ENCODE data around the gene CSPG4.

CSPG4 gene

DNA sequence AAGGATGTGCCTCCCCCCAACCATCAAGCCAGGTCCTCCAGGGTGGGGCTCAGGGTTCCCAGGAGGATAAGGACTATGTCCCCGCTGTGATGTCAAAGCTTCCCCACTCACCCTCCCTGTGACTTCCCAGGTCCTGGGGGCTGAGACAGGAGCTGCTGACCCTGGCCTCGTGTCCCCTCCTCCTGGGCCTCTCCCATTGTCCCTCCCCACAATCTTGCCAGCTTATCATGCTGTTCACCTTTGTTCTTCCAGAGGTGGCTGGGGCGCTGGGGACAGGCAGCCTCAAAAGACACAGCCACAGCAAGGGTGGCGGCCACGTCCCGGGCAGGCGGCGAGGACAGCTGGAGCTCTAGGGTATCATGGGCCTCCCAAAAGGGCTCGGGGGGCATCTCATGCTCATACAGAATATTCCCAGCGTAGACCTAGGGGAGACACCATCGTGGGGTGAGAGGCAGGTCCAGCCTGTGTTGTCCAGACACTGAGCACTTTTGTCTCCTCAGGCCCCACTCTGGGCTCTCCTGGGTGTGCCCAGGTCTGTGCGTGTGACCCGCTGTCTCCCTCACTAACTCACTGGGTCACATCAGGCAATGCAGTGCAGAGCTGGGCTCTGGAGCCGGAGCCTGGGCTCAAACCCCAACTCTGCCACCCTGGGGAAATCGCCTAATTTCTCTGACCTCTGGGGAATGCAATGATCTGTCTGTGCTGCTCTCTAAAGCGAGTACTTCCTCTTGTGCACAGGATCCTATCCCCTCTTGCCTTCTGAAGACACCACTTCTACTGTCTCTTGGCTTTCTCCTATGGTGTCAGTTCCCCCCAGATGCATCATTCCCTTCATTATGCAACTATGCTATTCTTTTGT, 35.0 kb downstream of the CSPG4 start:
- Histone ChIP-seq H3K36me3 (ENCODE audit: insufficient read depth, low read length) (no peaks in the 10 kb centered on the region), H2AFZ (ENCODE audit: low read depth, low read length) (no peak overlapping the region), H3K27me3 (ENCODE audit: insufficient read depth, low read length) (no peaks in the 10 kb centered on the region), H3K4me1 (ENCODE audit: insufficient read depth, low read length) (peaks cover 20% of the 10 kb centered on the region), H3K4me3 (ENCODE audit: low read length) (no peak overlapping the region), H3K9me3 (ENCODE audit: low read length) (no peaks in the 10 kb centered on the region)

DNA sequence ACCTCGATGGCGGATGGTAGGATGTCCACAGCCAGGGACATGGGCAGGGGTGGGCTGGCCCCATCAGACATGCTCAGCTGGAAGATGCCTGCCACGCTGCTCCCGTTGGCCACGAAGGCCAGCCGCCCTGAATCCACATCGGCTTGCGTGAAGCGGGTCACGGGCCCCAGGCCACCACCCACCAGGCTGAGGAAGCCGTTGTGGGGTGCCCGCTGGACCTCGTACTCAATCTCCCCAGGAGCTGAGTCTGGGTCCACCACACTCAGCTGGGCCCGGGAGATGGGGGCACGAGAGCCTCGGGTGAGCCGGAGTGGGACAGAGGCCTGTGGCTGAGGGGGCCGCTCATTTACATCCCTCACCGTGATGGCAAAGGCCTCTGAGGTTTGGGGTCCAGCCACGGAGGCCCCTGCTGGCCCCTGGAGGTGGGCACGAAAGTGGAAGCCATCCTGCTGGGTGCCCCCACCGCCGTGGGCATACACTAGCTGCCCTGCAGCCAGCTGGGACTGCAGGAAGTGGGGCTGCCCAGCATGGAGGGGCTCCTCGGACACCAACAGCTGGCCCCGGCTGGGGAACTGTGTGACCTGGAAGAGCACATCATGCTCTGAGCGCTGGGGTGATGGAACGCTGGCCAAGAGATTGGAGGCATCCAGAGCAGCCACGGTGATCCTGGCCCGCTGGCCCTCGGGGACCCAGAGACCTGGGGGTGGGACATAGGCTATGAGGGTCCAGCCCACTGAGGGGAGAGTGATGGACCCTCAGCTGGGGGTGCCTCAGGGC, 35.8 kb downstream of the CSPG4 start:
- H2AFZ ChIP-seq (ENCODE audit: low read depth, low read length): no peak overlapping the region
- no peaks in the 10 kb centered on the region for H3K27me3 ChIP-seq (ENCODE audit: insufficient read depth, low read length)
- H3K4me1 ChIP-seq (ENCODE audit: insufficient read depth, low read length): peaks cover 20% of the 10 kb centered on the region
- no peak overlapping the region for H3K4me3 ChIP-seq (ENCODE audit: low read length)
- no peaks in the 10 kb centered on the region for H3K36me3 ChIP-seq (ENCODE audit: insufficient read depth, low read length)
- H3K9me3 ChIP-seq (ENCODE audit: low read length): no peaks in the 10 kb centered on the region

DNA sequence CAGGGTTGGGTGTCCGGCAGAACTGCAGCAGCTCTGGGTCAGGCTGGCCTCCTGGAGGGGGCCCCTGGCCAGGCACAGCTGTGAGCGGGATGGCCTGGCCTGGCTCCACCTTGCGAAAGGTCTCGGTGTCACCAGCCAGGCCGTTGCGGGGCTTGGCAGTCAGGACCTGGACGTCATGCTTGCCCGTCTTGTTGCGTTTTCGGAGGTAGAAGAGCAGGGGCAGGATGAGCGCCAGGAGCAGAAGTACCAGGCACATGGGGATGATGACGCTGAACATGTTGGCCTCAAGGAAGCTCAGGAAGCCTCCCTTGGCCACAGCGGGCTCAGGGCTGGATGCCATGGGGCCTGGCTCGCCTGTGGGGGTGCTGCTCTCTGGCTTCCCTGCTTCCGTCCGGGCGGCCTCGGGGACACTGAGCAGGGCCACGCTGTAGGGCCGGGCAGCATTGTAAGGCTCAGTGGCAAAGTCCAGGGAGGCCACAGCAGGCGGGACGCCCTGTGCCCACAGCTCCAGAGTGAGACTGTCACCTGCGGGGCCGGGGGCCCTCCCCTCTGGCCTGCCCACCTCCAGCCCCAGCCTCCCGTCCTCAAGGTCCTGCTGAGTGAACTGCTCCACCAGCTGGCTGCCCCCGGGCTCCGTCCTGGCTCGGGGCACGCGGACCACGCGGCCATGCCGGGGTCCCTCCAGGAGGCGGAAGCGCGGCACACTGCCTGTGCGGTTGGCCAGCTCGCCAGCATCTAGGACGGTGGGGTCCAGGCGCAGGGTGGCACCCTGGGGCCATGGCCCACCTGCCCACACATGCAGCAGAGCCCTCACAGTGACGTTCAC, 36.9 kb downstream of the CSPG4 start:
- Histone ChIP-seq H3K9me3 (ENCODE audit: low read length) (no peaks in the 10 kb centered on the region), H3K36me3 (ENCODE audit: insufficient read depth, low read length) (no peaks in the 10 kb centered on the region), H3K27me3 (ENCODE audit: insufficient read depth, low read length) (no peaks in the 10 kb centered on the region), H3K4me3 (ENCODE audit: low read length) (no peak overlapping the region), H3K4me1 (ENCODE audit: insufficient read depth, low read length) (peaks cover 20% of the 10 kb centered on the region), H2AFZ (ENCODE audit: low read depth, low read length) (no peak overlapping the region)

DNA sequence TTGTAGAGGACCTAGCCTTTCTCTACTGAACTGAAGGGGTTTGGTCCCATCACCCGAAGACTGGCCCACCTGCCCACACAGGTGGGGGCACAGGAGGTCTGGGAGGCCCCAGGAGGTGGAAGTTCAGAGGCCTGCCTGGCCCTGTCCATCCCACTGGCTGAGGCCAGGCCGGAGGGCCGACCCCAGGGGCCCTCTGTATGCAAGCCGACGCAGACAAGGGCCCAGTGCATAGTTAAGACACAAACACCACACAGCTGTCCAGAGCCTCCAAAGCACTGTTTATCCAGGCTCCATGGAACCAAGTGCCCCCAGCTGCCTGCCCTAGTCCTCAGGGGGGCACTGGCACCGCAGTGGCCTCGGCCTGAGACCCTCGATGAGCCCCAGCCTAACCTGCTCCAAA, 38.3 kb downstream of the CSPG4 start:
- peaks cover 11% of the 10 kb centered on the region for H3K4me1 ChIP-seq (ENCODE audit: insufficient read depth, low read length)
- H3K36me3 ChIP-seq (ENCODE audit: insufficient read depth, low read length): no peaks in the 10 kb centered on the region
- H3K9me3 ChIP-seq (ENCODE audit: low read length): no peaks in the 10 kb centered on the region
- H3K27me3 ChIP-seq (ENCODE audit: insufficient read depth, low read length): no peaks in the 10 kb centered on the region
- no peak overlapping the region for H2AFZ ChIP-seq (ENCODE audit: low read depth, low read length)
- H3K4me3 ChIP-seq (ENCODE audit: low read length): no peak overlapping the region

DNA sequence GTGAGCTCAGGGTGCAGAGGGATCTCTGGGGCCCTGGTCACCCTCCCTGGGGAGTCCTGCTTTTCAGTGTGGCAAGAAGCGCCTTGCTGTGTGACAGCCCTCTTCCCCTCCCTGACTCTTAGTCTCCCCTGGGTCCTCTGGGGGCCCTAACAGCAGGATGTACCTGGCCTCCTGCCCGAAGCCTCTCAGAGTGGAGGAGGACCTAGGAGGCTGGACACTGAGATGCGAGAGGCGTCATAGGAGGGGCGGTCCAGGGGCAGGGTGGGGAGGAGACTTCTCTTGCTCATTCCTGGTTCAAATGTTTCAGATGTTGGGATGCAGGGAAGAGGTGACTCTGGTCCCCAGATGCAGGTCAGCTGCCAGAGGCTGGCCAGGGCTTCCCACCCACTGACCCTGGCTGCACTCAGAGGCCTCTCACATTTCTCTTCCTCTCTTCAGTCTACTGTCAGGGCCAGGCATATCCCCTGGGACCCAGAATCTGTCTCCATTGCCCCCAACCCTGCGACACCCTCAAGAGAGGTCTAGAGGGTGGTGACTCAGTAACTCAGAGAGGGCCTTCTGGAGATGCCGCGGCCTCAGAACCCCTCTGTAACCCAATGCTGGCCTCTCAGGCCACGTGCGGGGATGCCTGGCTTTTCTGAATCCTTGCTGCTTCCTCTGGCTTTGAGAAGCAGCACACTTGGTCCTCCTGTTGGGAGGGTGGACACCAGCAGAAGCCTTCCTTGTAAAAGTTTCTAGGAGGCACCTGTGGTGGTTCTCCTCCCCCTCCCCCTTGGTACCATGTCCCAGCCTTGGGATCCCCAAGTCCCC, 39.0 kb downstream of the CSPG4 start:
- Histone ChIP-seq H3K36me3 (ENCODE audit: insufficient read depth, low read length) (no peaks in the 10 kb centered on the region), H3K4me1 (ENCODE audit: insufficient read depth, low read length) (peaks cover 11% of the 10 kb centered on the region), H2AFZ (ENCODE audit: low read depth, low read length) (no peak overlapping the region), H3K4me3 (ENCODE audit: low read length) (no peak overlapping the region), H3K27me3 (ENCODE audit: insufficient read depth, low read length) (no peaks in the 10 kb centered on the region), H3K9me3 (ENCODE audit: low read length) (no peaks in the 10 kb centered on the region)

DNA sequence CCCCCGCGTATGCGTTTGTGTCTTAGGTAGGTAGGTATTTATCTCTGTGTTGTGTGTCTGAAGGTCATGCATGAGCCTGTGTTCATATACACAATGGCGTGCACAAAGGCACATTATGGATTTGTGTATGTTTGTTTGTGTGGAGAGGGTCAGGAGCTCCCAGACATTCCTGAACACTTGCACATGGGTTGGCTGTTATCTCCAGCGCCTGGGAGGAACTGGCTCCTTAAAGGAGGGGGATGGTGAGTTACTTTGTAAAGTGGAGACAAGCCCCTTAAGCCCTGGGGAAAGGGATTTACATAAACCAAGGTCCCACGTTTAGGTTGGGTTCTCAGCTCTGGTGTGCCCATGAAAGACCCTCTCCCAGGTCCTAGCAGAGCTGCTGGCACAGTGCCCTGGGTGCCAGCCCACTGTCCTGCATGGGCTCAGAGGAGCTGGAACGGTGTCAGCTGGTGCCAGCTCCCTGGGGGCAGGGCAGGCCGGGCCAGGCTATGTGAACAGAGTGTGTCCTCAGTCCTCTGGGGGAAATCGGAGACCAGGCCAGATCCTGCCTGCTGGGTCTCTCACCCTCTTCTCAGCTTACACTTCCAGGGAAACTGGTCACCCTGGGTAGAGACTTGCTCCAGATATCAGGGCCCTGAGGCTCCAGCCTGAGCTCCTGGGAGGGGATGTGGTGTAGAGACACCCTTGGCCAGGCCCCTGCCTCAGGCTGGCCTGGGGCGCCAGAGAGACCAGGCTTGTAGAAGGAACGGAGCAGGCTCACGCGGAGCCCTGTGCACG, 39.8 kb downstream of the CSPG4 start:
- H3K36me3 ChIP-seq (ENCODE audit: insufficient read depth, low read length): no peaks in the 10 kb centered on the region
- H3K4me3 ChIP-seq (ENCODE audit: low read length): no peak overlapping the region
- H3K4me1 ChIP-seq (ENCODE audit: insufficient read depth, low read length): peaks cover 10% of the 10 kb centered on the region
- H3K9me3 ChIP-seq (ENCODE audit: low read length): no peaks in the 10 kb centered on the region
- no peaks in the 10 kb centered on the region for H3K27me3 ChIP-seq (ENCODE audit: insufficient read depth, low read length)
- H2AFZ ChIP-seq (ENCODE audit: low read depth, low read length): no peak overlapping the region

DNA sequence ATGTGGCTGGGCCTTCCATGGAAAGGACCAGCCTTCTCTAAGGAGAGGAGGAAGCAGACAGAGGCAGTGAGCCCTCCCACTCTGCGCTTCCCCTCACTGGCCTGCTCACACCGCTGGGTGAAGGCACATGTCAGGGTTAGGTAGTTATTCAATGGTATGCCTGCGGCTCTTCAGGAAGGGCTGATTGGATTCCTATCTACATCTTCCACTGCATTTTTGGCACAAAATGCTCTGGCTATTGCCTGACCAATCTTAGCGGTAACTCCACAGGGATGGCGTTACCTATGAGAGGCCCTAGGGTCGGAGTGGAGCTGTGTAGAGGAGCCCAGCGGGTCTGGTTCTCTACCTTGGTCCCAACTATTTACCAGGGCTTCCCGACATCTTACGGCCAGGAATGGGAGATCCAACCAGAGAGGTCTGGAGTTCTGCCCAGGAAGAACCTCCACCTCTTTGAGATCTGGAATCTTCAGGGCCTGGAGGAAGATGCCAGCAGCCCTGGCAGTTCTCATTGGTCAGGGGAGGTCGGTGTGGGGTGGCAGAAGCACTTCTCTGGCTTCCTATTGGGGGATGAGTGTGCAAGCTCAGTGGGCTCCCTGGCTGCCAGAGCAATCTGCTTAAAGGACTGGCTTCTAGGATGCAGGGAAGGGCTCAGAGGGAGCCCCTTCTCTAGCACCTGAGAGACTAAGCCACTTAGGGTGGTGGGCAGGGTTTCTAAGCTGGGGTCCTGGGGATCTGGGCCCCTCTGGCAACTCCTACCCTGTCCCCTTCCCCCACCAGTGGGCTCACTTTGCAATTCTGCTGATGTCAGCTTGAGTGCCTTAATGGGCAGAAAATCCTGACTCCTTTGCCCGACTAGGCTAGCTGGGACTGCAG, 40.7 kb downstream of the CSPG4 start:
- Histone ChIP-seq H3K9me3 (ENCODE audit: low read length) (no peaks in the 10 kb centered on the region), H3K36me3 (ENCODE audit: insufficient read depth, low read length) (no peaks in the 10 kb centered on the region), H3K4me1 (ENCODE audit: insufficient read depth, low read length) (peaks cover 4% of the 10 kb centered on the region), H3K4me3 (ENCODE audit: low read length) (no peak overlapping the region), H2AFZ (ENCODE audit: low read depth, low read length) (no peak overlapping the region), H3K27me3 (ENCODE audit: insufficient read depth, low read length) (no peaks in the 10 kb centered on the region)

DNA sequence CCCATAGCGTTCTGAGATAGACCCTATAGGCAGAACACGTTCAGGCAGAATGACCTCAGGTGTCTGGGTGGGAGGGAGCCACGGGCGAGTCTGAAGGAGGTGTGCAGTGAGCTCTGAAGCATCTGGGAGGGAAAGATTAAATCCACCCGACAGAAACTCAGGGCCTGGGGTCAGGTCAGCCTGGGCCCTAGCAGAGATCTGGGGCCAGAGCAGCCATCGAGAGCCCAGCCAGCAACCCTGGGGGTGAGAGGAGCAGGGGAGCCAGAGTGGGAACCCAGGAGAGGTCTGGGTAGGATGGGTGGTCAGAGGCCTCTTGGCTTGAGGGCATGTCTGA, 42.8 kb downstream of the CSPG4 start:
- H2AFZ ChIP-seq (ENCODE audit: low read depth, low read length): no peak overlapping the region
- peaks cover 4% of the 10 kb centered on the region for H3K4me1 ChIP-seq (ENCODE audit: insufficient read depth, low read length)
- no peaks in the 10 kb centered on the region for H3K9me3 ChIP-seq (ENCODE audit: low read length)
- H3K27me3 ChIP-seq (ENCODE audit: insufficient read depth, low read length): no peaks in the 10 kb centered on the region
- H3K36me3 ChIP-seq (ENCODE audit: insufficient read depth, low read length): no peaks in the 10 kb centered on the region
- no peak overlapping the region for H3K4me3 ChIP-seq (ENCODE audit: low read length)

DNA sequence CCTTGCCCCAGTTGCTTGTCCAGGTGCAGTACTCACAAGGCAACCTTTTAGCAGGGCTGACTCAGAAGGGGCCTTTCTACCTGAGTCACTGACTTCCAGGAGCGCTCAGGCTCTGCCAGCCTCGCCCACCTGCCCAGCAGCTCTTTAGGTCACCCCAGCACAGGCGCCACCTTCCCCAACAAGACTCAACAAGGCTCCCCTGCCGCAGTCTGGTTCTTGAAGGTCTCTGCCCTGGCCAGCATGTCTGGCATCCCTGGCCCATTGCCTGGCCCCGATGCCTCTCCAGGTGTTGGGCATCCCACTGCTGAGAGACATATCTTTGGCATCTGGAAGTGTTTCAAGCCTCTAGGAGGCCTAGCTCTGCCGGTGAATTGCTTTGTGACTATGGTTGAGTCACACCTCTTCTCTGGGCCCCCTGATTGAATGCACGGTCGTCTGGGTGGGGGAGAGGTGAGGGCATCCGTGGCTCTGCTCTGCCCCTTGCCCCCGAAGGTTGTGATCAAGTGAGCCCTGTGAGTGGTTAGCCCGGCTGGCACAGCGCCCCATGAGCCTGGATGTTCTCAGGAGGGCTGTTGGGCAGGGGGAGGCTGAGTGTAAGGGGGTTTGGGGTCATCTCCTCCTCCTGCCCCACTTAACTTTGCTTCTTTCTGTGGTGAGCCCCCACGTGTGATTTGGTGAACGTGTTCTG, 43.3 kb downstream of the CSPG4 start:
- Histone ChIP-seq H3K36me3 (ENCODE audit: insufficient read depth, low read length) (no peaks in the 10 kb centered on the region), H3K9me3 (ENCODE audit: low read length) (no peaks in the 10 kb centered on the region), H3K4me1 (ENCODE audit: insufficient read depth, low read length) (peaks cover 1% of the 10 kb centered on the region), H3K4me3 (ENCODE audit: low read length) (no peak overlapping the region), H3K27me3 (ENCODE audit: insufficient read depth, low read length) (no peaks in the 10 kb centered on the region), H2AFZ (ENCODE audit: low read depth, low read length) (no peak overlapping the region)

DNA sequence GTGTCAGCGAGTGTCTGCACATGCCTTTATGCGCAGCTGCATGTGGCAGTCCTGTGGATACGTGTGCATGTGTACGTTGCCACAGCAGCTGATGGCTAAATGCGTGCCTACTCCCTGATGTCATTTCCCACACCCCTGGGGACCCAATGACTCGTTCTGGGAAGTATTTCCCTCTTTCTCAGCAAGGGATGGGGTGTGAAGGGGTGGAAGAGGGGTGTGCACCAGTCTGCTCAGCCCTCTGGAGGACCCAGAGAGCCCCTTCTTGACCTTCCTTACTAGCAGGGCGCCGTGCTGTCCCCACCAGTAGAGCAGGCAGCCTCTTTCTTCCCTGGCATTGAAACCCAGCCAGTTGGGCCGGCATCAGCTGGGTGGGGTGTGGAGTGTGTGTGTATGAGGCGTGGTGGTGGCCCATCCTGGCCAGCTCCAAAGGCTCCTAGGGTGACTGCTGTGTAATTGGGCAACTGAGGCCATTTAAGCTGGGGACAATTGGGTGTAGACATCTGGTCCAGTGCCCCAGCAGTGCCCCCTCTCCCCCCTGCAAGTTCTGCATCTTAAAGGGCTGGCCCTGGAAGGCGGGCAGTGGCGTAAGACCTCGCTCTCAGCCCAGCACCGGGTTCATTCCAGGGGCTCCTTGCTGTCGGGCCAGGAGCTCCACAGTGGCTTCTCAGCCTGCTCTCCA, 45.7 kb downstream of the CSPG4 start:
- no peak overlapping the region for H3K4me3 ChIP-seq (ENCODE audit: low read length)
- H3K4me1 ChIP-seq (ENCODE audit: insufficient read depth, low read length): no peaks in the 10 kb centered on the region
- H3K36me3 ChIP-seq (ENCODE audit: insufficient read depth, low read length): no peaks in the 10 kb centered on the region

More for the DNA sequence above, 45.7 kb downstream of the CSPG4 start:
- no peaks in the 10 kb centered on the region for H3K9me3 ChIP-seq (ENCODE audit: low read length)
- H2AFZ ChIP-seq (ENCODE audit: low read depth, low read length): no peak overlapping the region
- no peaks in the 10 kb centered on the region for H3K27me3 ChIP-seq (ENCODE audit: insufficient read depth, low read length)

All from neuron (in vitro differentiated cells).